HEK293 (cell line): ENCODE results near the gene MAGEB6.

Experiments used
- ZNF571 ChIP-seq: fragments of 450-650 bp; formaldehyde crosslinking; IDR thresholded peaks from 2 replicates; pipeline ENCODE4 v1.5.0; 2017; ENCODE audit warnings: missing biosample characterization, missing genetic modification characterization
- TF ChIP-seq, protein P1 (sequence below): sonication (generic); formaldehyde crosslinking; IDR thresholded peaks from 2 replicates; pipeline ENCODE4 v1.8.1; 2022; ENCODE audit warnings: mild to moderate bottlenecking, moderate library complexity, missing genetic modification reagents
- TF ChIP-seq, protein P2 (sequence below): fragments of 450-650 bp; formaldehyde crosslinking; IDR thresholded peaks from 2 replicates; pipeline ENCODE4 v1.5.1; 2016; ENCODE audit warnings: missing biosample characterization, missing genetic modification characterization

DNA sequence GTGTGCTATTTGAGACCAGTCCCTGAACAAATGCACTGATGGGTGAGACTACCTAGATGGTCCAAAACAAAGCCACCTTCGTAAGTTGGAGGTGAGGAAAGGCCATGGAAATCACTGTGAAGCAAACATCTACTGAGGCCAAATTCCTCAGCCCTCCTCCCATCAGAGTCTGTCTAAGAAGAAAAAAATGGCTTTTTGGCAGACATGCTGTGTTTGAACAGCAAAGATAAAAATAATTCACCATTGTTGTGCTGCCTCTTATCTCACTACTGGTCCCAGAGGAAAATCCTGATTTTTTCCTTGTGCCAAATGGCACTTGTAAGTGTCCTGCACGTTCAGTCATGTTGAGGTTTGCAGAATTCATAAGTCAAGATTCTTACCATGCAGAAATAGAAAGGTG, 46.2 kb upstream of the MAGEB6 start:
- TF ChIP-seq, protein P1, sequence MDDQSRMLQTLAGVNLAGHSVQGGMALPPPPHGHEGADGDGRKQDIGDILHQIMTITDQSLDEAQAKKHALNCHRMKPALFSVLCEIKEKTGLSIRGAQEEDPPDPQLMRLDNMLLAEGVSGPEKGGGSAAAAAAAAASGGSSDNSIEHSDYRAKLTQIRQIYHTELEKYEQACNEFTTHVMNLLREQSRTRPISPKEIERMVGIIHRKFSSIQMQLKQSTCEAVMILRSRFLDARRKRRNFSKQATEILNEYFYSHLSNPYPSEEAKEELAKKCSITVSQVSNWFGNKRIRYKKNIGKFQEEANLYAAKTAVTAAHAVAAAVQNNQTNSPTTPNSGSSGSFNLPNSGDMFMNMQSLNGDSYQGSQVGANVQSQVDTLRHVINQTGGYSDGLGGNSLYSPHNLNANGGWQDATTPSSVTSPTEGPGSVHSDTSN (CRISPR knock-in tag), result no peak
- TF ChIP-seq, protein P2, sequence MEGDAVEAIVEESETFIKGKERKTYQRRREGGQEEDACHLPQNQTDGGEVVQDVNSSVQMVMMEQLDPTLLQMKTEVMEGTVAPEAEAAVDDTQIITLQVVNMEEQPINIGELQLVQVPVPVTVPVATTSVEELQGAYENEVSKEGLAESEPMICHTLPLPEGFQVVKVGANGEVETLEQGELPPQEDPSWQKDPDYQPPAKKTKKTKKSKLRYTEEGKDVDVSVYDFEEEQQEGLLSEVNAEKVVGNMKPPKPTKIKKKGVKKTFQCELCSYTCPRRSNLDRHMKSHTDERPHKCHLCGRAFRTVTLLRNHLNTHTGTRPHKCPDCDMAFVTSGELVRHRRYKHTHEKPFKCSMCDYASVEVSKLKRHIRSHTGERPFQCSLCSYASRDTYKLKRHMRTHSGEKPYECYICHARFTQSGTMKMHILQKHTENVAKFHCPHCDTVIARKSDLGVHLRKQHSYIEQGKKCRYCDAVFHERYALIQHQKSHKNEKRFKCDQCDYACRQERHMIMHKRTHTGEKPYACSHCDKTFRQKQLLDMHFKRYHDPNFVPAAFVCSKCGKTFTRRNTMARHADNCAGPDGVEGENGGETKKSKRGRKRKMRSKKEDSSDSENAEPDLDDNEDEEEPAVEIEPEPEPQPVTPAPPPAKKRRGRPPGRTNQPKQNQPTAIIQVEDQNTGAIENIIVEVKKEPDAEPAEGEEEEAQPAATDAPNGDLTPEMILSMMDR, result no peak
- no peak for TF ChIP-seq ZNF571 (tag by site-specific recombination)
